ENCODE results near the gene USP37.

The USP37 gene

DNA sequence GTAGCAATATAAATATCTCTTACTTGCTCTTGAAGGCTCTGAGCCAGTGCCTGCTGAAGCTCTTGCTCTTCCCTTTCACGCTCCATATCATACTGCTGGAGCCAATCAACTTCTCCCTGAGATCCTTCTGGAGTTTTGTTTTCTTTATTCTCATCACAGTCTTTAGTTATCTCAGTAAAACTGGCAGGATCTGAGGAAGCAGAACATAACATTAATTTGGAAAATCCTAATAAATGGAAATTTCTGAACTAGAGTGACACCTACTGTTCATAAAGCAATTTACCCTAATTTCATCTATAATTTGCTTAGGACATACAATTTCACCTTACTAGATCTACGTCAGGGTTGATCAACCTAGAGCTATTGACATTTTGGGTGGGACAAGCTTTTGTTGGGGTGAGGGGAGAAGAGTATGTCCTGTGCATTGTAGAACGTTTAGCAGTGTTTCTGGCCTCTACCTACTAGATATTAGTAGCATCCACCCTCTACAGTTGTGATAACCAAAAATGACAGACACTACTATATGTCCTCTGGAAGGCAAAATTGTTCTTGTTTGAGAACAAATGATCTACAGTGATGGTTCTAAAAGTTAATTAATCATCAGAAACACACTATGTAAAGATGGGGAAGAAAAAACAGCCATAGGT lies 102.0 kb downstream of the USP37 start:
- DNase-seq (ENCODE audit: low read depth, low spot score), result no peak
- TF ChIP-seq, protein P1, sequence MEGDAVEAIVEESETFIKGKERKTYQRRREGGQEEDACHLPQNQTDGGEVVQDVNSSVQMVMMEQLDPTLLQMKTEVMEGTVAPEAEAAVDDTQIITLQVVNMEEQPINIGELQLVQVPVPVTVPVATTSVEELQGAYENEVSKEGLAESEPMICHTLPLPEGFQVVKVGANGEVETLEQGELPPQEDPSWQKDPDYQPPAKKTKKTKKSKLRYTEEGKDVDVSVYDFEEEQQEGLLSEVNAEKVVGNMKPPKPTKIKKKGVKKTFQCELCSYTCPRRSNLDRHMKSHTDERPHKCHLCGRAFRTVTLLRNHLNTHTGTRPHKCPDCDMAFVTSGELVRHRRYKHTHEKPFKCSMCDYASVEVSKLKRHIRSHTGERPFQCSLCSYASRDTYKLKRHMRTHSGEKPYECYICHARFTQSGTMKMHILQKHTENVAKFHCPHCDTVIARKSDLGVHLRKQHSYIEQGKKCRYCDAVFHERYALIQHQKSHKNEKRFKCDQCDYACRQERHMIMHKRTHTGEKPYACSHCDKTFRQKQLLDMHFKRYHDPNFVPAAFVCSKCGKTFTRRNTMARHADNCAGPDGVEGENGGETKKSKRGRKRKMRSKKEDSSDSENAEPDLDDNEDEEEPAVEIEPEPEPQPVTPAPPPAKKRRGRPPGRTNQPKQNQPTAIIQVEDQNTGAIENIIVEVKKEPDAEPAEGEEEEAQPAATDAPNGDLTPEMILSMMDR (IDR thresholded peaks at IDR 0.05; ENCODE audit: insufficient read depth, low read length, missing control alignments), result no peak
- ChIA-PET POLR2A (interaction anchor here (0.6 kb wide), 1 partner anchor 69 kb away, joined by 3 read pairs; no protein-coding TSS in a partner anchor), CTCF (interaction anchor here (0.5 to 5.6 kb wide), 30 partner anchors 9 to 196 kb away, joined by 3 to 55 read pairs (median 4); partner anchors contain the start of genes AAMP, BCS1L, CTDSP1 and PLCD4)
- H3K4me3 ChIP-seq (ENCODE audit: low read depth, low read length), result no peak overlapping the region

DNA sequence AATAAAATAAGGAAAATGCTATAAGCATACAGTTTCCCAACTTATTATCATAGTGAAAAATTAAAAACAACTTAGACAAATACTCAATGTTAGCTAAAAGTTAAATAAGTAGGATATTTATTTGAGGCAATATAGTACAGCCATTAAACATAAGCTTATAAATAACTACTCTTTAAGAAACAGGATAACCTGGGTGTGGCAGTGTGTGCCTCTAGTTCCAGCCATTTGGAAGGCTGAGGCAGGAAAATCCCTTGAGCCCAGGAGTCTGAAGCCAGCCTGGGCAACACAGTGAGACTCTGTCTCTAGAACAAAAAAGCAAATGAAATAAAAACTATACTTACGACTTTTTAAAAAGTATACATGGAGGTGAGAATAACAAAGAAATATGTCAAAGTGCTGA lies 109.6 kb downstream of the USP37 start:
- POLR2A ChIA-PET, result no interaction called here
- no peak overlapping the region for H3K4me3 ChIP-seq (ENCODE audit: low read depth, low read length)
- DNase-seq (ENCODE audit: low read depth, low spot score), result no peak
- TF ChIP-seq, protein P1 (IDR thresholded peaks at IDR 0.05; ENCODE audit: insufficient read depth, low read length, missing control alignments), result no peak
- CTCF ChIA-PET, result interaction anchor here (1.1 to 6.7 kb wide), 2 partner anchors 7 to 59 kb away, joined by 3 to 55 read pairs; partner anchors contain the start of gene CTDSP1

DNA sequence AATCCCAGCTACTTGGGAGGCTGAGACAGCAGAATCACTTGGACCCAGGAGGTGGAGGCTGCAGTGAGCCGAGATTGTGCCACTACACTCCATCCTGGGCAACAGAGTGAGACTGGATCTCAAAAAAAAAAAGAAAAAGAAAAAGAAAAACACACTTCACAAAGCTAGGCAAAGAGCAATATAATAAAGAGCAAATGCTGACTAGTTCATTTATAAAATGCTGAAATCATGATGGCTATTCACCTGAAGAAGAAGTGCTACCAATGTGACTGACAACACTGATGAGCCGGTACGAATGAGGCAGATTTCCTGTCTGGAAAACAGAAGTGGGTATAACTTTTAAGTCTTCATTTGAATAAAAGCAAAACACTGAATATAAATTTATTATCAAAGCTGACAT lies 111.3 kb downstream of the USP37 start:
- TF ChIP-seq, protein P1 (IDR thresholded peaks at IDR 0.05; ENCODE audit: insufficient read depth, low read length, missing control alignments), result no peak
- CTCF ChIA-PET, result interaction anchor here (6.7 kb wide), 1 partner anchor 9 kb away, joined by 55 read pairs; no protein-coding TSS in a partner anchor
- DNase-seq (ENCODE audit: low read depth, low spot score), result no peak
- POLR2A ChIA-PET, result no interaction called here
- H3K4me3 ChIP-seq (ENCODE audit: low read depth, low read length), result no peak overlapping the region

DNA sequence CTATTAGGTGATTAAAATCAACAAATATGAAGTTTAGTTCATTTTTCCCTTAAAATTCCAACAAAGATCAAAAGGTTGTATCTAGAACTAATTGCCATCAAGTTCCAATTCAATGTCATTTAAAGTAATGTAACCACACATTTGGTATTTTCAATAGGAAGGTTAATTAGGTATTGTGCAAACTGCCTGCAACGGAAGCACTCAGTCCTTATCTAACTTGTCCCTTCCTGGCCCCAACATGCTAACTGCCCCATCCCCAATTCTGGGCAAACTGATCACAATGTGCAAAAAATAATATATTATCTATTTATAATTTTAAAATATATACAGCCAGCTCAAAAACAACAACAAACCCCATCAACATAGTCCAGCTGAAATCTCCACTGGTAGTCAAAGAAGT lies 116.1 kb downstream of the USP37 start:
- TF ChIP-seq, protein P1 (IDR thresholded peaks at IDR 0.05; ENCODE audit: insufficient read depth, low read length, missing control alignments), result no peak
- no peak for DNase-seq (ENCODE audit: low read depth, low spot score)
- H3K4me3 ChIP-seq (ENCODE audit: low read depth, low read length), result no peak overlapping the region
- ChIA-PET POLR2A (no interaction called here), CTCF (interaction anchor here (2.3 to 6.7 kb wide), 2 partner anchors 12 to 14 kb away, joined by 6 to 55 read pairs; no protein-coding TSS in a partner anchor)

DNA sequence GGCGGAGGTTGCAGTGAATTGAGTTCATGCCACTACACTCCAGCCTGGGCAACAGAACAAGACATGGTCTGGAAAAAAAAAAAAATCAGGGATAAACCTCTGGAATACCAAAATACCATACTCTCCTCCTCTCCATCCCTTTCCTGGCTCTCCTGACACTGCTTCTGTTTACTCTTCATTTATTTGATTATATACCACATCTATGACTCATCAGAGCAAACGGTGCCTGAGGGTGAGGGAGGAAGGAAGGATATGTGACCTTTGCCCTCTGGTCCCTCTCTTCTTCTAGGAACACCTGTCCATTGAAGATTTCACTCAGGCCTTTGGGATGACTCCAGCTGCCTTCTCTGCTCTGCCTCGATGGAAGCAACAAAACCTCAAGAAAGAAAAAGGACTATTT lies 119.2 kb downstream of the USP37 start:
- CTCF ChIA-PET, result interaction anchor here (0.7 to 1.8 kb wide), 2 partner anchors 17 to 18 kb away, joined by 4 read pairs; no protein-coding TSS in a partner anchor
- POLR2A ChIA-PET, result no interaction called here

DNA sequence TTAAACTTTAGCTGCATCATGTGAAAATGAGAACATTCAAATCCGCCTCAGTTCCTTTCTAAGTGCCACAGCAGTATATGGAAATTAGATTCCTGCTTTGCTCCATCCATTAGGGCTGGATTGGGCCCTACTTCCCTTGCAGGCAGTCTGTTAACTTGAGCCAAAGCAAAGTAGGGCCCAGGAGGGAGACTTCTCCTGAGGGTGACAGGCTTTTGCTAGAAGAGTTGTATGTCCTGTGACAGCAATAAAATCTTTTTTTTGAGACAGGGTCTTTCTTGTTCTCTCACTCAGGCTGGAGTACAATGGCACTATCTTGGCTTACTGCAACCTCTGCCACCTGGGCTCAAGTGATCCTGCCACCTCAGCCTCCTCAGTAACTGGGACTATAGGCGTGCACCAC lies 121.1 kb downstream of the USP37 start:
- TF ChIP-seq, protein P1 (IDR thresholded peaks at IDR 0.05; ENCODE audit: insufficient read depth, low read length, missing control alignments), result no peak
- no peak overlapping the region for H3K4me3 ChIP-seq (ENCODE audit: low read depth, low read length)
- POLR2A ChIA-PET, result no interaction called here
- CTCF ChIA-PET, result interaction anchor here (0.7 to 1.8 kb wide), 2 partner anchors 19 to 174 kb away, joined by 3 to 4 read pairs; no protein-coding TSS in a partner anchor
- DNase-seq (ENCODE audit: low read depth, low spot score), result no peak

More for the DNA sequence above, 119.2 kb downstream of the USP37 start:
- no peak overlapping the region for H3K4me3 ChIP-seq (ENCODE audit: low read depth, low read length)
- TF ChIP-seq, protein P1 (IDR thresholded peaks at IDR 0.05; ENCODE audit: insufficient read depth, low read length, missing control alignments), result no peak
- DNase-seq (ENCODE audit: low read depth, low spot score), result no peak
